ENCODE data around the gene LCN15.

LCN15 gene

DNA sequence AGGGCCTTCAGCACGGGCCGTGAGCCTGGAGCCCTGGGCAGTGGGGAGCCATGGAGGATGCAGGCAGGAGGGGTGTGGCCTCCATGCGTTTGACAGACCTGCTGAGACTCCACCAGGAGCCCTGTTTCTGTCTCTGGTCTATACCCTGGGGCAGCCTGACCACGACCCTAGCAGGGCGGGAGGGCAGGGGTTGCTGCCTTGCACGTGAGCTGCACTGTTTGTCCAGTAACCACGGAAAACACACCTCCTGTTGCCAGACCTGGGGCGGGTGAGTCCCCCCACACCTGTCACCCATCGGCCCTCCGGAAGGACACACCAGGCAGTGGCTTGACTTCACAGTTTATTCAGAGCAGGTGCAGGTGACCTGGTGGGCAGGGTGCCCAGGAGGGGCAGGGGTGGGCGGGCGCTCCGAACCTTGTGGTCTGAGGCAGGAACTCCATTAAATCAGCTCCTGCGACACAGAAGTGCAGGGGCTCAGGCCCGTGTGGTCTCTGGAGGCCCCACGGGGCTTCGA lies 10.2 kb downstream of the LCN15 start:
- DNase-seq: no peak

DNA sequence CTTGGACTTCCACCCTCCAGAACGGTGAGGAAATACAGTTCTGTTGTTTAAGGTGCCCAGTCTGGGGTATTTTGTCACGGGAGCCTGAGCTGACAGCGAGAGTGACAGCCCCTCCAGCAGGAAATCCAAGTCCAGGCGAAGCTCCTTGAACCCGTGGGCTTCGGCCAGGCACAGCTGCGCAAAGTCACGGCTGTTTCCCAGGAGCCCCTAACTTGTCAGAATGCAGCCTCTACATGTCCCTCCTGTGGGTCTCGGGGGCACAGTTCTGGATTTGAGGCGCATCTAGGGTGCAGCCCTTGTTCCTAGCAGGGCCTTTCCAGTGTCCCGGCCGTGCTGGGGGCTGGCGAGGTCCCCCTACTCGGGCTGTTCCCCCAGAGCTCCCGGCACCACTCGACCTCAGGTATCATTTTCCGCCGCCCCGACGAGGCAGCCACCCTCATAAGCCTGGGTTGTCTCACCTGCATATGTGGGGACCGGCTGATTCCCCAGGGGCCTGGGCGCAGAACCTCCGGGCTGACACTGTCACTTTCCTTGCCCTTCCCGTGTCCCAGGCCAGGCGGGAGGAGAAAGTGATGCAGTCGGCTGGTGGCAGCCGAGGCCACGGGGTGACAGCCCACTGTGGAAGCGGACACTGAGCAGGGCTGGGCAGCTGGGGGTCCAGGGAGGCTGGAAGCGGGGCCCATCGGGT lies 10.8 kb downstream of the LCN15 start:
- no peak for DNase-seq

DNA sequence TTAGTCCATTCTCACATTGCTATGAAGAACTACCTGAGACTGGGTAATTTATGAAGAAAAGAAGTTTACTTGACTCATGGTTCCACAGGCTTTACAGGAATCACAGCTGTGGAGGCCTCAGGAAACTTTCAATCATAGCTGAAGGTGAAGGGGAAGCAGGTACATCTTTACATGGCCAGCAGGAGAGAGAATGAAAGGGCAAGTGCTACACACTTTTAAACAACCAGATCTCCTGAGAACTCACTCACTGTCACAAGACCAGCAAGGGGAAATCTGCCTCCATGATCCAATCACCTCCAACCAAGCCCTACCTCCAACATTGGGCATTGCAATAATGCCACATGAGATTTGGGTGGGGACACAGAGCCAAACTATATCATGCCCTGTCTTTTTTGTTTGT lies 12.5 kb downstream of the LCN15 start:
- DNase-seq: no peak

DNA sequence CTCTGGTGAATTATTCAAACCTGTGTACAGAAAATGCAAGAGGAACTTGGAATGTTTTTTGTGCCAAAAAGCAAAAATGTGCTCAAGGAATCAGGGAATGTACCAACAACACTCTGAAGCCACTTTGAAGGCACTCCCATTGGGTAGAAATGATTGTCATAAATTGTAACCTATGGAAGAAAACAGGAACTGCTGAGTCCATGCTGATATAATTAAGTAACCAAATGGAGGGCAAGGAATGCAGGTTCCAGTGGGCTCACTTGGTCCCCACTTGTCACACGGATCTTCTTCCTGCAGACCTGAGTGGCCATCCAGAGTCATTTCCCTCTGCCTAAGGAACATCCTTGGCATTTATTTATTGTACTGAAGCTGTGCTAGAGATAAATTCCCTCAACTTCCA lies 13.1 kb downstream of the LCN15 start:
- DNase-seq: no peak

DNA sequence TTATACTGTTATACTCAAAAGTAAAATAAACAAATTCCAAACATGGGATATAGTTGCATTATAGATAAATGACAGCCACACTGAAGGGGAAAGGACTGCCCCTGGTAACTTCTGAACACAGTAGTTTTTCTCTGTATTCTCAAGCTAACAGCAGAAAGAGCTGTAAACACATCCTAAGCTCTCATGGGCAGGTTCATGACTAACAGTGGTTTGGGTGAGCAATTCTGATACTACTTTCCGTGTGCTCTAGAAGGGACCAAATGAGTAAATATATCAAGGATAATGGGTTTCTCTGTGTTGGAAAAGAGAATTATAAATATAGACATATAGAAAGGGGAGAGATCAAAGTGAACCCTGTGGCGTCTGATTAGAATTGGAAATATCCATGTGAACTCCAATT lies 13.8 kb downstream of the LCN15 start:
- no peak for DNase-seq

DNA sequence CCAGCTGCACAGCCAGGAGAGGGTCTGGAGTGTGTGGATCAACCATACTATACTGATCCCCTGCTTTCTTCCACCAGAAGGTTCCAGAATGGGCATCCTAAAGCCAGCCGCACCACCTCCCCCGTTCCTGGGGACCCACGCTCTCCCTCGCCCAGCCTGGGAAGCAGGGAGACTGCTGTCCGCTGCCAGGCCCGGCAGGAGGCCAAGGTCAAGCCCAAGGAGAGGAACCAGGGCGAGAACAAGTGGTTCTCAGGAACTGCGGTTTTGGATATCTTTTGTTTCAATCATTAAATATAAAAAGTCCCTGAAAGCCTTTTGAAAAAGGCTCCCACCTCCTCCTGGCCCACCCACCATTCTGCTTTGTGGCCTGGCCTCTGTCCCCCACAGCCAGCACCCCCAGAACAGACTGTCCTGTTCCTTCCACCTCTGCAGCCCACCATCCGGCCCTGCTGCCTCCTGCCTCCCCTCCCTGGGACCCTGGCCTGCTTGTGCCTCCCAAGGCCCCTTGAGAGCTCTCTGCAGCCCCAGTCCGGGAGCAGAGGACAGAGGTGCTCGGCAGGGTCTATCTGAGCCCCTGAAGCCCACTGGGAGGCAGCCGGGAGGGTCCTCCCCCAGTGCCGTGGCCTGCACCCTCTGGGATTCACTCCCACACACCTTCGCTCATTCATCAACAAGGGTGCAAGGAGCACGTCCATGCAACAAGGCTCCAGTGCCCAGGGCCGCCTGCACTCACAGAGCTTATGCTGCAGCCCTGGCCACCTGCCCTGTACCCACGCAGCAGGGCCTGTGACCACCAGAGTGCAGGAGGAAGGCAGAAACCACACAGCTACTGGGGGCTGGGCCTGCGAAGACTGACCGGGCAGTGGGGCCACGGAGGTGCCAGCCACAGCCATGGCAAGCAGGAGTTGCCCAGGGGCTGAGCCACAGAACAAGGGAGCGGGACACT lies 15.4 kb downstream of the LCN15 start:
- DNase-seq: no peak

DNA sequence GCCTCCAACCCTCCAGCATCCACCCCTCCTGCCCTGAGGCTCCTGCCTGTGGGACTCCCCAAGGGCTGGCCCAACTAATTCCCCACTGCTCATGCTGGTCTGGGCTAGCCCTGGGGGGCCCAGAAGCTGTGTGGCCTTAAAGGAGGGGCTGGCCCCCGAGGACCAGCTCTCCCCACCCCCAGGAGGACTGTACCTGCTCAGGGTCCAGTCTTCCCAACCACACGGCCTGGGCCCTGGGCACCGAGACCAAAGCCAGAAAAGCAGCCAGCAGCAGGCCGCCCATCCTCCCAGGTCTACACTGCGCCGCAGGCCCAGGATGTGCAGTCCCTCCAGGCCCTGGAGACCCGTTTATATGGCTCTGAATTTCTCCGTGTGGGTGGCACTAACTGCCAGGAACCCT lies 16.1 kb downstream of the LCN15 start, which contains the start of gene LCN6:
Gene LCN6 (minus strand): TSS at position 325 of the 400 bp plus-strand sequence. CDS start 42 bp downstream, at position 283.
- no peak for DNase-seq

DNA sequence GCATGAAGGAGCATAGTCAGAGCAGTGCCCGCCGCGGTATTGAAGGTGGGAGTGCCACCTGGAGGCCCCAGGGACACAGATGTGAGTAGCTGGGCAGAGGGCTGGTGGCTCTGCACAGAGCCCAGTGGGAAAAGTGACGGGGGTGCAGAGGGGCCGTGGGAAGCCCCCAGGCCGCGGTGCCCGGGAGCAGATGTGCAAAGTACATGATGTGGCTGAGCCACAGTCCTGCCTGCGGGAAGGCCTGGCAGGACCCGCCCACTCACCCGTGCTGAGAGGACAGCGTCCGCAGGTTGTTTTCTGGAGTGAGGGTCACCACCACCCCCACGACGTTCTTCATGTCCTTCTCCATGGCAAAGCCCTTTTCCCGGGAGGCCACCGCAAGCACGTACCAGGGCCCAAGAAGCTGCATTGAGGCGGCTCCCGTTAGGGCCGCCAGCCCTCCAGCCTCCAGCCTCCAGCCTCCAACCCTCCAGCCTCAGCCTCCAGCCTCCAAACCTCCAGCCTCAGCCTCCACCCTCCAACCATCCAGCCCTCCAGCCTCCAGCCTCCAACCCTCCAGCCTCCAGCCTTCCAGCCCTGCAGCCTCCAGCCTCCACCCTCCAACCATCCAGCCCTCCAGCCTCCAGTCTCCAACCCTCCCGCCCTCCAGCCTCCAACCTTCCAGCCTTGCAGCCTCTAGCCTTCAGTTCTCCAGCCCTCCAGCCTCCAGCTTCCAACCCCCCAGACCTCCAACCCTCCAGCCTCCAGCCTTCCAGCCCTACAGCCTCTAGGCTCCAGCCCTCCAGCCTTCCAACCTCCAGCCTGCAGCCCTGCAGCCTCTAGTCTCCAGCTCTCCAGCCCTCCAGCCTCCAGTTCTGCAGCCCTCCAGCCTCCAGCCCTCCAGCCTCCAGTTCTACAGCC lies 16.9 kb downstream of the LCN15 start:
- no peak for DNase-seq

DNA sequence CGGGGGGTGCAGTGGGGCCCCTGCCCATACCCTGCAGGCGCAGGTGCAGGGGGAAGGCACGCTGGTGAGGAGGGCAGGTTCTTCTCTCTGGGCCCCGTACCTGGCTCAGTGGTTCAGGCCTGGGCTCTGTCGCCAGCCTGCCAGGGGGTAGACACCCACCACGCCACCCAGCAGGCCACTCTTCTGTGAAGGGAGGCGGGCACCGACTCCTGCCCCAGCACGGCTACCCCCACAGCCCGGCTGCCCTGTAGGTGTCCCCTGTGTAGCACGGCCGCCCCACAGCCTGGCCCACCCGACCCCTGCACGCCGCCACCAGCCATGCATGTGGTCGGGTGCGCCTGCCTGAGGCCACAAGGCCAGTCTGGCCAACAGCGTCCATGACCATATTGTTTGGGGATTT lies 17.7 kb downstream of the LCN15 start:
- DNase-seq: no peak

DNA sequence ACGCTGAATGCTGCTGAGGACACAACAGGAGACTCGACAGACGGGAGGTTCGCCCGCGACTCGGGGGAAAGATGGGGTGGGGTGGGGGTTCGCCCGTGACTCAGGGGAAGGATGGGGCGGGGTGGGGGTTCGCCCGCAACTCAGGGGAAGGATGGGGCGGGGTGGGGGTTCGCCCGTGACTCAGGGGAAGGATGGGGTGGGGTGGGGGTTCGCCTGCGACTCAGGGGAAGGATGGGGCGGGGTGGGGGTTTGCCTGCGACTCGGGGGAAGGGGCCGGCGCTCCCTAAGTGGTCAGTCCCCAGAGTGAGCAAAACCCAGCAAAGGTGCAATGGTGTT lies 18.2 kb downstream of the LCN15 start:
- DNase-seq: no peak

DNA sequence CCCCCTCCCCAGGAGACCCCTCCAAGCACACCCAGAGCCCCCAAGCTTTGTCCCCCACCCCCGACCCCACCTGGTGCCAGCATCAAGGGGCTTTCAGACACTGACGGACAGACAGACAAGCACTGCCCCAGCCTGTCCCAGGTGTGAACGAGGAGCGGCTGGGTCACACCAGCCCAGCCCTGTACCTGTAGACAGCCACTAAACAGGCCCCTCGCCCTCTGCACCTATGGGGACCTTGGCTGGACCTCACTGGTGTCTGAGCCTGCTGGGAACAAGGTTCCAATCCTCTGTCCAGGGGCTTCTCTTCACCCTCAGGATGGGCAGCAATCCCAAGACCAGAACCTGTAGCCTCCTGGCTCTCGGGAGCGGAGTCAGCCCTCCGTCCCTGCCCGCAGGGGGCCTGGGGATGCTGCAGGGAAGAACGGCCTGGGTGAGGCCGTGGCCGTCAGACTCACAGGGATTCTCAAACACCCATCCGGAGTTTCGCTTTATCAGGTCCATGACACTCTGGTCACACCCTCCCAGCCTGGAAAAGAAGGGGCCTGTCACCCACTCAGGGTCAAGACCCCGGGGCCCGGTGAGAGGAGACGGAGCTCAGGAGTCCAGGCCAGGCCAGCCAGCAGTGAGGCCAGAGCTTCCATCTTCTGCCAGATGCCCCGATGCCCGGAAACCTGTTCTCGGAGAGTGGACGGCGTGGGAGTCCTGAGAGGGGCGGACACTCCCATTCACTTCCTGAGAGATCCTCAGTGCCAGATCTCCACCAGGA lies 18.7 kb downstream of the LCN15 start:
- no peak for DNase-seq

DNA sequence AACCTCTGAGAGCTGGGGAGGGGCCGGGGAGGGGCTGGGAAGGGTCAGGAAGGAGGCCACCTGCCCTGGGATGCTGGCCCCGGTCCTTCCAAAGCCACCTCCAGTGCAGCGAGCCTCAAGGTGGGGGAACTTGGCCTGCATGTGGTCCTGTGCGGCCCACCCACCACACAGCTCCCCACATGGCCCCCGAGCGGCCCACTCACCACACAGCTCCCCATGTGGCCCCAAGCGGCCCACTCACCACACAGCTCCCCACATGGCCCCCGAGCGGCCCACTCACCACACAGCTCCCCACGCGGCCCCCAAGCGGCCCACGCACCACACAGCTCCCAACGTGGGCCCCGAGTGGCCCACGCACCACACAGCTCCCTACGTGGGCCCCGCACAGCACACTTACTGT lies 19.5 kb downstream of the LCN15 start:
- DNase-seq: no peak

DNA sequence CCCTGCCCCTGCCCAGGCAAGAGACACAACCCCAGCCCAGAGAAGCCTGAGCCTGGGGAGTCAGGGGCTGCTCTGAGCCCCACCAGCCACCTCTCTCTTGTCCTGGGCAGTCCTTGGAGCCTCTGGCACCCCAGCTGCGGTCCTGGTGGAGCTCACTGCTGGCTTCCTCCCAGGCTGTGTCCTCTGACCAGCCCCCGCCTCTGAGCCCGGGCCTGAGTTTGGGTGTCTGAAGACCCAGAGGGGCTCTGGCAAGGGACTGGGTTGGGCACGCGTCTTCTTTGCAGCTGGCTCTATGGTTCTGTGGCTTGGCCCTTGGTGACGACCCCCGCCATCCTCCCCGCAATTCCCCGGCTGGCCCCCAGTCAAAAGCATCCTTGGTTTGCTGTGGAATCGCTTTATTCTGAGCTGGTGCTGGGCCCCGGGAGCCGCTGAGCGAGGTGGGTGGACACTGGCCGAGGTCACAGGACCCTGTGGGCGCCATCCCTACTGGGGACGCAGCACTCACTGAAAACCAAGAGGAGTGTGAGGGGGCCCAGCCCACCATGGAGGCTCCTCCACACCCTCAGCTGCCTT lies 20.6 kb downstream of the LCN15 start:
- no peak for DNase-seq

DNA sequence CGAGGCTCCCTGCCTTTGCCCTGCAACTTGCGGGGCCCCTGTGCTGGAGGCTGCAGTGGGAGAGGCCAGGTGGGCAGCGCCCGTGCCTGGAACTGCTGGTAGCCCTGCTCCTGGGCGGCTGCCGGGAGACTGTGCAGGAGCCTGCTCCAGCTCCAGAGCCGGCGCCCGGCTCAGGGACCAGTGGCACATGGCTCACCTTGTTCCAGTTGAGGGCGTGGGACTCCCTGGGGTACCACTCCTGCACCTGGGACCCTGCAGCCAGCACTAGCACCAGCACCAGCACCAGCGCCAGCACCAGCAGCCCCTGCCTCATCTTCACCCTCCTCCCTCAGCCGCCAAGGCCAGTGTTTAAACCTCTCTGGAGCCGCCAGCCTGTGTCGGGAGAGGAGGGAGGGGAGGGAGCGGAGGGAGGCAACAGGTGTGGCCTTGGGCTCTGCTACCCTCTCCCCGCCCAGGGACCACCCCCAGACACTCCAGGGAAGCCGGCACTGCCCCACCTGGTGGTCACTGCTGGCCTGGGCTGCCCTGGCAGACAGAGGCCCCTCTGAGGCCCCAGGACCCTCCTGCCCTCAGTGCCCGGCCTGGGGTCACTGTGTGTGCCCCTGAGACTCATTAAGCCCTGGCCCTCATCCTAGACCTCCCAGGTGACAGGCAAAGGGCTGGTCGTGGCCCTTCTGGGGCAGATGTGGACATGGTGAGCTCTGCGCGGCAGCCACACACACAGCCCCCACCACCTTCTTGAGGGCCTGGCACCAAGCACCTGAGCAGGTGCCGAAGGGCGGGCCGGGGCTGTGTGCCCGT lies 21.5 kb downstream of the LCN15 start, which contains the start of gene LCN10:
Gene LCN10 (minus strand): TSS at position 350 of the 801 bp plus-strand sequence. CDS start 37 bp downstream, at position 313.
- DNase-seq: no peak

DNA sequence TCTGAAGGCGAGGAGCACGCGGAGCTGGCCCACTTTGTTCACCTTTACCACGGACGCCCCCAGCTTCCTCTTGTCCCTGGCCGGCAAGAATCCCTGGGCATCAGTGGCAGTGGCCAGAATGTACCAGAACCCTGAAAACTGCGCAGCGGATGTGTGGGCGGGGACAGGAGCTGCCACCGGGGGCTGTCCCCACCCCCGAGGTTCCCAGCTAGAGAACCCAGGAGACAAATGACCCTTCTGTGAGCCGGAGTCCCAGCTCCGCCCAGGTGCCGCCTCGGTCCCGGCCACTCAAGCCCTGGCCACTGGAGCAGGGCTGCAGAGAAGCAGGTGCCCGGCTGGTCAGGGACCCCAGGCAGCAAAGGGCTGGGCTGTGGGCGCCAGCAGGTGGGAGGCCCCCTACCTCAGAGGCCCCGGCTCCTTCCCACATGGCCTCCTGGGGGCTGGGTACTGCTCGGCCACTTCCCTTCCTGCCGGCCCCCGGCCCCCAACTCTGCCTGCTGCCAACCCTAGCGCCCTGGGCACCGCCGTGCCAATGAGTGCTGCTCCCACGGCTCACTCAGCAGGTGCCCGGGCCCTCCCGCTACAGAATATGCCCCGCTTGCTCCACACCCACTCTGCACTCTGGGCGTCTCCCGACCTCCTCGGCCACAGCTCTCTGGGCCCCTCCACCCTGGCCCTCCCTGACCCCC lies 22.3 kb downstream of the LCN15 start:
- DNase-seq: peak; percentile 67 to 75

DNA sequence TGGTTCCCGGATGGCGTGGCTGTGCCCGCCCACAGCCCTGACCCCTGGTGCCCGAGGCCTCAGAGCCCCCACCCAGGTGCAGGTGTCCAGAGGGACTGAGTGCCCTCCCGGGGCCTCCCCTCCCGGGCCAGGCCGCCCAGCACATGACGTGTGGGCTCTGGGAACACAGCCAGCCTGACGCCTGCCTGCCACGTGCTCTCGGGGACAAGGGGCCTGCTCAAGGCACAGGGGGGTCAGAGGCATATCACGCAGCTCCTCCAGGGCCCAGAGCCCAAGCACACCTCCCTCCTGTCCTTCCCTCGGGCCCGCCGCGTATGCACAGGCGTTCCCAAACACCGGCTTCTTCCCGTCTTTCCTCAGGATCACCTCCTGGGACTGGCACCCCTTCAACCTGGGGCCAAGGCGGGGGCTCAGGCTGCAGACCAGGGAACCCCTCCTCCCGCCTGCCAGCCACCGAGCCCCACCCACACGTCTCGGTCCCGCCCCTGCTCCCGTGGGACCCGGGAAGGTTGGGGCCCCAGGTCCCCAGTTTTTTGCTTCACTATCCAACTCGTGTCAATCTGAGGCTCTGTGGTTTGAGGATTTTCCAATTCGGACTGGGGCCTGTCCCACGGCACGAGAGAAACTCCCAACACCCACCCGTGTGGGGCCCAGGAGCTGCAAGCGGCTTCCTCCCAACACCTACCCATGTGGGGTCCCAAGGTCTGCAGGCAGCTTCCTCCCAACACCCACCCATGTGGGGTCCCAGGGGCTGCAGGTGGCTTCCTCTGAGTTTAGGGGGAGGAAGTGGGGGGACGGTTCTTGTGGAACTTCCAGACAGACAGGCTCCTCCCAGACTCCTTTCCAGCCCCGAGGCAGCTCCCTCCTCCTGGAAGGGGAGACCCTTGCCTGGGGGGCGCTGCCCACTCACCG lies 23.1 kb downstream of the LCN15 start:
- no peak for DNase-seq

DNA sequence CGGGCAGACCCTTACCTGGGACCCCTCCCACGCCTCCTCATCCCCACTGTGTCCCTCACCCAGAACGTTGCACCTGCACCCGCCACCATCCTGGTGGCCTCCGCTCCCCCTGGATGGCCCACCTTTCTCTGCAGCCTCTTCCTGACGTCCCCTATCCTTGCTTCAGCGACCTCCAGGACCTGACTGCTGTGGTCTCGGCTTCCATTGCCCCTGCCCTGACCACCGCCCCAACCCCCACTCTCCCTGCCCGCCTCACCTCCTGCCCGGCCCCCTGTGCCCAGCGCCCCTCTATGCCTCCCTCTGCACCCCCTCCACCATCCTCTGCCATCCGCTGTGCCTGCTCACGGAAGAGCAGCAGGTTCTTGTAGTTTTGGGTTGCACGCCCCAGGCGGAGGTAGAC lies 23.8 kb downstream of the LCN15 start:
- DNase-seq: no peak

DNA sequence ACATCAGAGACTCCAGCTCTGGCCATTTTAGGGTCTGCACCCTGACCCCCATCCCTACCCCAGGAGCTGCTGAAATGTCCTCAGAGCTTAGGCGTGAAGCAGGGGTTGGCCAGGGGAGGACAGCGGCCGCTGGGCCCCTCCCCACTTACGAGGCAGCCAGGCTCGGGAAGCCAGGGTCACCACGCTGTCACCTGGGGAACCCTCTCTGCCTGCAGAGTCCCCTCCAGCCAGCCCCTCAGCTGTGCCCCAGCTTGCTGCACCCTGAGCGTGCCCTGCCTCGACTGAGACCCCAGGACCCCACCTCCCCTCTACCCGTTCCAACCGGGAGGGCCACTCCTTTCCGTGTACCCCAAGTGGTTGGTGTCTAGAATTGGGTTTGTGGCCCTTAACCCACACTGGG lies 24.2 kb downstream of the LCN15 start:
- no peak for DNase-seq

DNA sequence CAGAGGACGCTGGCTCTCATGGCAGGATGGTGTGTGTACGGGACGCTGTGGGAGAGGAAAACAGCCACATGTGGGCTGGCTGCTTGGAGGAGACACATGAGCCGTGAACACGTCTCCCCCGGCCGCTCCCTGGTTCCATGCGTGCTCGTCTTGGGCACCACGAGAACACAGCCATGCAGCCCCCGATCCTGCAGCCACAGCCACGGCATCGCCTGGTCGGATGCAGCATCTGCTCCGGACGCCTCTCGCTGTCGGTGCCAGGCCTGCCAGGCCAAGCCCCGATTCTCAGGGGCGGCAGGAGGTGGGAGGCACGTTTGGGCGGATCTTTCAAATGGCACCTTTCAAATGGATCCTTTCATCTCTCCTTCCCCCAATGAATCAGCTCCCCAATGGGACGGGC lies 24.8 kb downstream of the LCN15 start:
- DNase-seq: no peak

All from activated CD4-positive, alpha-beta T cell treated with anti-CD3 and anti-CD28 coated beads, Interleukin-2, amount 50 U/mL, for 48 hours (primary cell).